ENCODE measurements around the gene FOXK1. TPM values are rescaled to one million over a fixed set of nuclear protein-coding genes. Genes with fewer than 3 reads are reported as not detected.

The FOXK1 gene
- polyA plus RNA-seq, 3 donors: 0.33 to 16.8 (median 0.76) TPM

DNA sequence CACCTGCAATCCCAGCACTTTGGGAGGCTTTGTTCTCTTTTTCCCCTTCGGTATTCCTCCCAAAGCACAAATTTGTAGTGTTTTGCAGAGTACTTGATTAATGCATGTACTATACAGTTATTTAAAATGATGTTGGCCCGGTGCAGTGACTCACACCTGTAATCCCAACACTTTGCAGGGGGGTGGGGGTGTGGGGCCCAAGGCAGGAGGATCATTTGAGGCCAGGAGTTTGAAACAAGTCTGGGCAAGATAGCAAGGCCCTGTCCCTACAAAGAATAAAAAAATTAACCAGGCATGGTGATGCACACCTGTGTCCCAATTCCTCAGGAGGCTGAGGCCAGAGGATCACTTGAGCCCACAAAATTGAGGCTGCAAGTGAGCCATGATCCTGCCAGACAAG, 26.8 kb upstream of the FOXK1 start:
- Mint-ChIP-seq H3K27me3 (ENCODE audit: low read depth in 3 of 3) (peaks cover 0 to 6% (median 2%) of the 10 kb centered on the region in 3 donors), H3K27ac (peak overlapping the region in 1 of 7 donors; percentile 4), H3K4me3 (no peak overlapping the region), H3K4me1 (peaks cover 5% of the 10 kb centered on the region), H3K9me3 (peaks cover 5 to 31% (median 17%) of the 10 kb centered on the region in 7 donors), H3K36me3 (no peaks in the 10 kb centered on the region)
- Histone ChIP-seq H3K36me3 (replicated peaks in 1 of 2; ENCODE audit: control insufficient read depth in 1 of 2, insufficient read depth in 2 of 2, low read length in 2 of 2) (no peaks in the 10 kb centered on the region), H3K27ac (ENCODE audit: low read depth in 1 of 2, low read length in 2 of 2) (no peak overlapping the region), H3K79me2 (ENCODE audit: insufficient read depth, low read length) (no peaks in the 10 kb centered on the region), H3K27me3 (ENCODE audit: control insufficient read depth in 2 of 2, insufficient read depth in 2 of 2, low read length in 2 of 2) (no peaks in the 10 kb centered on the region), H3K9me3 (replicated peaks in 1 of 2; ENCODE audit: control insufficient read depth in 1 of 2, insufficient read depth in 1 of 2, low read length in 2 of 2) (peaks cover 17 to 18% of the 10 kb centered on the region in 2 donors), H4K20me1 (ENCODE audit: insufficient read depth, low read length) (no peaks in the 10 kb centered on the region), H2AFZ (ENCODE audit: insufficient read depth, low read depth, low read length, poor library complexity, severe bottlenecking) (peak overlapping the region; percentile 29), H3K4me3 (replicated peaks in 1 of 3; ENCODE audit: low read depth in 2 of 3, low read length in 3 of 3) (no peak overlapping the region), H3K9ac (ENCODE audit: insufficient read depth, low read length, poor library complexity, severe bottlenecking) (no peak overlapping the region), H3K4me2 (replicated peaks; ENCODE audit: extremely low read depth, low read length, poor library complexity, severe bottlenecking) (no peak overlapping the region), H3K4me1 (ENCODE audit: control insufficient read depth in 1 of 2, insufficient read depth in 2 of 2, low read length in 2 of 2) (no peaks in the 10 kb centered on the region)
- DNase-seq: no peak
- intact Hi-C loops (cut with micrococcal nuclease): no loop called here
- TF ChIP-seq, protein P1, sequence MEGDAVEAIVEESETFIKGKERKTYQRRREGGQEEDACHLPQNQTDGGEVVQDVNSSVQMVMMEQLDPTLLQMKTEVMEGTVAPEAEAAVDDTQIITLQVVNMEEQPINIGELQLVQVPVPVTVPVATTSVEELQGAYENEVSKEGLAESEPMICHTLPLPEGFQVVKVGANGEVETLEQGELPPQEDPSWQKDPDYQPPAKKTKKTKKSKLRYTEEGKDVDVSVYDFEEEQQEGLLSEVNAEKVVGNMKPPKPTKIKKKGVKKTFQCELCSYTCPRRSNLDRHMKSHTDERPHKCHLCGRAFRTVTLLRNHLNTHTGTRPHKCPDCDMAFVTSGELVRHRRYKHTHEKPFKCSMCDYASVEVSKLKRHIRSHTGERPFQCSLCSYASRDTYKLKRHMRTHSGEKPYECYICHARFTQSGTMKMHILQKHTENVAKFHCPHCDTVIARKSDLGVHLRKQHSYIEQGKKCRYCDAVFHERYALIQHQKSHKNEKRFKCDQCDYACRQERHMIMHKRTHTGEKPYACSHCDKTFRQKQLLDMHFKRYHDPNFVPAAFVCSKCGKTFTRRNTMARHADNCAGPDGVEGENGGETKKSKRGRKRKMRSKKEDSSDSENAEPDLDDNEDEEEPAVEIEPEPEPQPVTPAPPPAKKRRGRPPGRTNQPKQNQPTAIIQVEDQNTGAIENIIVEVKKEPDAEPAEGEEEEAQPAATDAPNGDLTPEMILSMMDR (IDR thresholded peaks at IDR 0.05): no peak
- no CpG with 5 or more reads among the region's 2 CpGs for WGBS (ENCODE audit: insufficient coverage)

- H3K4me1 Mint-ChIP-seq: peaks cover 5% of the 10 kb centered on the region
- TF ChIP-seq, protein P1 (IDR thresholded peaks at IDR 0.05): no peak
Measured at GRCh38 chr7:4655896-4656295, 26.2 kb upstream of the FOXK1 start.

More at GRCh38 chr7:4655896-4656295, 26.2 kb upstream of the FOXK1 start:
- Histone ChIP-seq H3K9me3 (replicated peaks in 1 of 2; ENCODE audit: control insufficient read depth in 1 of 2, insufficient read depth in 1 of 2, low read length in 2 of 2) (peaks cover 18 to 19% of the 10 kb centered on the region in 2 donors), H3K4me1 (ENCODE audit: control insufficient read depth in 1 of 2, insufficient read depth in 2 of 2, low read length in 2 of 2) (no peaks in the 10 kb centered on the region), H3K79me2 (ENCODE audit: insufficient read depth, low read length) (no peaks in the 10 kb centered on the region), H2AFZ (ENCODE audit: insufficient read depth, low read depth, low read length, poor library complexity, severe bottlenecking) (peak overlapping the region; percentile 29), H4K20me1 (ENCODE audit: insufficient read depth, low read length) (no peaks in the 10 kb centered on the region), H3K9ac (ENCODE audit: insufficient read depth, low read length, poor library complexity, severe bottlenecking) (no peak overlapping the region), H3K4me2 (replicated peaks; ENCODE audit: extremely low read depth, low read length, poor library complexity, severe bottlenecking) (no peak overlapping the region), H3K4me3 (replicated peaks in 1 of 3; ENCODE audit: low read depth in 2 of 3, low read length in 3 of 3) (no peak overlapping the region), H3K27me3 (ENCODE audit: control insufficient read depth in 2 of 2, insufficient read depth in 2 of 2, low read length in 2 of 2) (no peaks in the 10 kb centered on the region), H3K36me3 (replicated peaks in 1 of 2; ENCODE audit: control insufficient read depth in 1 of 2, insufficient read depth in 2 of 2, low read length in 2 of 2) (no peaks in the 10 kb centered on the region), H3K27ac (ENCODE audit: low read depth in 1 of 2, low read length in 2 of 2) (no peak overlapping the region)
- Mint-ChIP-seq H3K27ac (no peak overlapping the region), H3K4me3 (no peak overlapping the region), H3K9me3 (peaks cover 5 to 33% (median 18%) of the 10 kb centered on the region in 7 donors), H3K27me3 (ENCODE audit: low read depth in 3 of 3) (peaks cover 0 to 4% (median 2%) of the 10 kb centered on the region in 3 donors), H3K36me3 (no peaks in the 10 kb centered on the region)
- intact Hi-C loops (cut with micrococcal nuclease): no loop called here
- WGBS (ENCODE audit: insufficient coverage): no CpG with 5 or more reads among the region's 4 CpGs
- DNase-seq: no peak
